ENCODE results near the gene RNASE2.
A peak's percentile ranks its signal among the peaks of the same experiment; 100 is the strongest.

DNA sequence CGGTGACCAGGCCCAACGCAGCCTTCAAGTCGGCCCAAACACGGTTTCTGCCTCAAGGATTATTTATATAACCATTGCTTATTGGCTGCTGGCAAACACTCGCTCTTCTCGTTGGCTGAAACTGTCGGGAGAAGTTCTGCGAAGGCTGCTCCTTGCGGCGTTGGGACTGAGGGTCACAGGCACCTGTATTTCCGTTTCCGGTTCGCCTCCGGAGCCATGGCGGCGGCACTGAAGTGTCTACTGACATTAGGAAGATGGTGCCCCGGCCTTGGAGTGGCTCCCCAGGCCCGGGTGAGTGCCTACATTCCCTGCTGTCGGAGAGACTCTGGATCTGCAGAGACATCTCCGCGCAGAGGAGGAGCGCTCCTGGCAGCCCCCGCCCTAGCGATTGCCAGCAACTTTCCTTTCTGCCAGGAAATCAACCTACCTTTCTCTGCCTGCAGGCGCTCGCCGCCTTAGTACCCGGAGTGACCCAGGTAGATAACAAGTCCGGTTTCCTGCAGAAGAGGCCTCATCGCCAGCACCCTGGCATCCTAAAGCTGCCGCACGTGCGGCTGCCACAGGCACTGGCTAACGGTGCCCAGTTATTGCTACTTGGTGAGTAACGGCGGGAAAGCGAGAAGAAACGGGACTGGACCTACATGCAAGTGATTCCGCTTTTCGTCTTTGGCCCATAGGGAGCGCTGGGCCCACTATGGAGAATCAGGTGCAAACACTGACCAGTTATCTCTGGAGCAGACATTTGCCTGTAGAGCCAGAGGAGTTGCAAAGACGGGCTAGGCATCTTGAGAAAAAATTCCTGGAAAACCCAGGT is 34.7 kb downstream of the RNASE2 start, which contains the start of gene METTL17:
- TF ChIP-seq CTCF (conservative IDR thresholded peaks at IDR 0.05) (peak; percentile 47; the same call in 1 of the 2 replicates), EZH2 (IDR thresholded peaks at IDR 0.05; ENCODE audit: low read depth) (no peak)
